PC-9 (cell line): ENCODE data around the gene SLC15A1.

Source experiments
- CTCF ChIP-seq: fragments of 200-600 bp; sonication (generic); conservative IDR thresholded peaks from 2 replicates; pipeline ENCODE4 v1.6.1; 2017; ENCODE audit warnings: mixed run types, antibody characterized with exemption, mild to moderate bottlenecking, moderate library complexity
- EZH2 ChIP-seq: fragments of 200-600 bp; sonication (generic); IDR thresholded peaks from 2 replicates; pipeline ENCODE4 v1.8.0; 2017; ENCODE audit warnings: antibody characterized with exemption, low read depth

- TF ChIP-seq CTCF = no peak
- no peak for TF ChIP-seq EZH2
Observed at GRCh38 chr13:98687319-98687718, 65.2 kb downstream of the SLC15A1 start.
